GM19463 (cell line): ENCODE measurements around the gene FSD1L.

Source experiments
- ATAC-seq: cut with Tn5 transposase; IDR thresholded peaks from one replicate; pipeline ENCODE4 v1.9.1; 2021; ENCODE audit warnings: mild to moderate bottlenecking, moderate library complexity; ENCODE audit not compliant: unreplicated experiment

The FSD1L gene

DNA sequence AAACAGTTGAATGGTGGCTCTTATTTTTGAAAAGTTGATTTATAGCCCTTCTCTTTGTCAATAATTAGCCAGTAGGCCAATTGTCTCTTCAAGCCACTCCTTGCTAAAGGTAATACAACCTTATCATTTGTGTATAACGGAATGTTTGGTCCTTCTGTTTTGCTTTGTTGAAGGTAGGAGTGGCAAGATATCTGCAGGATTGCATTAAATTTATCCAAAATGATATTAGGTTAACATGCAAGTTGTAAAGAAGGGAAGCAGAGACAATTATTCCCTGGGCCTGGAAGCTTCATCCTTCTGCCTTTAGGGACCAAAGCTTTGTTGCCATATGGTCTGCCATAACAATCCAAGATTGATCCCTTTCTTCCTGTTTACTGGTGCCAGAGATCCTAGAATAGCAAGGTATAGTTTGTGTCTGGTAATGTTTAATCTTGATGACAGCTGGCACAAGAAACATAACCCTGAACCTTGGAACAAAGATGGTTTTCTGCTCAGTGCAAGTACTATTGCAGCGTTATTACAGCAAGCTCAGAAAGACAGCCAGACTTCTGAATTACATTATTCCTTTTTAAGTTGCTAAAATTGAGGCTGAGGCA lies 15.5 kb upstream of the FSD1L start:
- ATAC-seq = no peak

DNA sequence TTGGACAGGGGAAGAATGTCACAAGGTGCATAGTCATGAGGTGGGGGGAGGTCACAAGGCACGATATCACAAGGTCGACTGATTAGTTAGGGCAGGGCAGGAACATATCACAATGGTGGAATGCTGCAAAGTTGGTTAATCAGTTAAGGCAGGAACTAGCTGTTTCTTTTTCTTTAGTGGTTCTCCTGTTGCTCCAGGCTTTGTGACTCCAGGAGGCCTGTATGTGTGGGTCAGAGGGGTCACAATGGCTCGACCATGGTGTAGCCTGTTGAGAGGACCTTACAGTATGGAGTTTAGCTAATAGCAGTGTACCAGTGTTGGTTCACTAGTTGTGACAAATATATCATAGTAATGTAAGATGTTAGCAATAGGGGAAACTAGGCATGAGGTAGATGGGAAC lies 12.4 kb upstream of the FSD1L start:
- no peak for ATAC-seq

DNA sequence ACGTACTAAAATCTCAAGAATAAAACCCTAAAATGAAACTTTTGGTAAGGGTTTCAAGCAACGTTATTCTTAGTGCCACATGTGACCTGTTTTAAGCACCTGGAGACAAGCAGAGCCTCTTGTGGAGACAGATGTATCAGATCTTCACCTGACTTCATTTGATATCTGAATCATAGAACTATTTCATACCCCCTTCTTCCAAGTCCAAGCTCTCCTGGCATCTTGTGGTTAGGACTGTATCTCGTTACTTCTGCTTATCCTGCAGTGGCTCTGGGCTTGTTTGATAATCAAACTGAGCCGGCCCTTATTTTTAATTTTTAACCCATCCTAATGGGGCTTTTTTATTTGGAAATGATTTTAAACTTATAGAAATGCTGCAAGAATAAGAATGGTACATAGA lies 11.1 kb upstream of the FSD1L start:
- no peak for ATAC-seq

GRCh38 chr9:105437704-105438103 lies 10.1 kb upstream of the FSD1L start:
- no peak for ATAC-seq

- ATAC-seq = no peak
Measured at GRCh38 chr9:105438141-105438806, 9.6 kb upstream of the FSD1L start.

GRCh38 chr9:105439428-105439827 lies 8.4 kb upstream of the FSD1L start:
- no peak for ATAC-seq

GRCh38 chr9:105441616-105442160 lies 6.1 kb upstream of the FSD1L start:
- ATAC-seq = no peak

DNA sequence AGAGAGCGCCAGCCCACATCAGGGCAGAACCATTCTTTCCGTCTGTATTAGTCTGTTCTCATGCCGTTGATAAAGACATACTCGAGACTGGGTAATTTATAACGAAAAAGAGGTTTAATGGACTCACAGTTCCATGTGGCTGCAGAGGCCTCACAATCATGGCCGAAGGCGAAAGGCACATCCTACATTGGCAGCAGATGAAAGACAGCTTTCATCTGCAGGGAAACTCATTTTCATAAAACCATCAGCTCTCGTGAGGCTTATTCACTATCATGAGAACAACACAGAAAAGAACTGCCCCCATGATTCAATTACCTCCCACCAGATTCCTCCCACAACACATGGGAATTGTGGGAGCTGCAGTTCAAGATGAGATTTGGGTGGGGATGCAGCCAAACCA lies 4.7 kb upstream of the FSD1L start:
- ATAC-seq = no peak

DNA sequence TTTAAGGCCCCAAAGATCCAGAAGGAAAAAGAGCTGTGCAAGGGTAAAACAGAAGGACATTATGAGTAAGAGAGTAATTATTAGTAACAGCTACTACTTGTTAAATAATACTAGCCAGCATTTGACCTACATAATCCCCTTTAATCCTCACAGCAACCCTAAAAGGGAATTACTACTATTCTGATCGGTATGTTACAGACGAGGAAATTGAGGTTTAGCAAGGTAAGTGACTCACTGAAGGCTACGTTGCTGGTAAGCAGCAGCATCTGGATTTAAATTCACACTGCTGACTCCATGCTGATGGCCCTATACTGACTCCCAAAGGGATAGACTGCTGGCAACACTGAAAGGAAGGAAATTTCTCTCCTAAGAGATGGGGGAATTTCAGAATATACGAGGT lies 3.7 kb upstream of the FSD1L start:
- ATAC-seq = no peak

DNA sequence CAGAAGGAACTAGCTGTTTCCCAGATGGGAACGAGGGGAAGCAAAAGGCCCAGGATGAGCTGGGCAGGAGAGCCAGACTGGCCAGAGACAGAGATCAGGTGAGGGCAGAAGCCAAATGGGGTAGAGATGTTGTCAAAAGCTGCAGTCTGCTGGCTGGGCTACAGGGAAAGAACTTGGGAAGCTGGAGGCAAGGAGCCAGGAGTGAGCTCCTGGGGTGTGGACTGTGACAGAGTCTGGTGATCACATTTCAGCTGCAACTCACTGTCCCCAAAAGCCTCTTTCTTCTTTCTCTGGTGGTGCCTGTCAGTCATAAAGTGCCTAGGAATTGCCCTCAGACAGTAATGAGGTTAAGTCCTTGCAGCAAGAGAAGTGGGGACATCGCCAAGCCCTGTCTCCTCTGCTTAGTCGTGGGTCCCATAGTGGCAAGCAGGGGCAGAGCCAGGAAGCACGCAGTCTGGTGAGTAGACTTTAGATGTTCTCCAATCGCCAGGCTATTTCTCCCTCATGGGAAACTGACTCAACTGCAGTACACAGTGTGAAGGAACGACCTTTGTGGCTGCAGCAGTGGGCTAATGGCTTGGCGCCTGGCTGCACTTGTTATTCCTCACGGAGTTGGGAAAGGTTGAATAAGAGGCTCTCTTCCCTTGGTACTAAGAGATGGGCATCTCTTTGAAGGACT lies 2.5 kb upstream of the FSD1L start:
- ATAC-seq = no peak

DNA sequence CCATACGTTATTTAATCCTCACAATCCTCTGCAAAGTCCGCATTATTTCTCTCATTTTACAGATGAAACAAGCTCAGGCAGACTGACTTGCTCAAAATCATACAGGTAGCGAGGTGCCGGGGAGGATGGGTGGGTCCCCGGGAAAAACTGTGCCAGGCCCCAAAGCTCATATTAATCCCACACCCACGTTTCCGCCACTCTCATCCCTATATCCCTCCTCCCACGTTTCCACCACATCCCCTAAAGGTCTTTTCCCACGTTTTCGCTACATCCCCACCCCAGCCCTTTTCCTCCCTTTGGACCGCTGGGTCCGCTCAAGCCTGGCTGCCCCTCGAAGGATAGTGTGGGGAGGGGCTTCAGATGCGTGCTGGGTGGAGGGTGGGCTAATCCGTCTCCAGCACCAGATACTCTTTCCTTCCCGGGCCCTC lies 434 bp upstream of the FSD1L start:
- no peak for ATAC-seq

GRCh38 chr9:105449081-105449480 lies 1.2 kb downstream of the FSD1L start:
- no peak for ATAC-seq

GRCh38 chr9:105452185-105452584 lies 4.4 kb downstream of the FSD1L start:
- ATAC-seq = no peak

GRCh38 chr9:105455836-105456475 lies 8.1 kb downstream of the FSD1L start:
- ATAC-seq = no peak

DNA sequence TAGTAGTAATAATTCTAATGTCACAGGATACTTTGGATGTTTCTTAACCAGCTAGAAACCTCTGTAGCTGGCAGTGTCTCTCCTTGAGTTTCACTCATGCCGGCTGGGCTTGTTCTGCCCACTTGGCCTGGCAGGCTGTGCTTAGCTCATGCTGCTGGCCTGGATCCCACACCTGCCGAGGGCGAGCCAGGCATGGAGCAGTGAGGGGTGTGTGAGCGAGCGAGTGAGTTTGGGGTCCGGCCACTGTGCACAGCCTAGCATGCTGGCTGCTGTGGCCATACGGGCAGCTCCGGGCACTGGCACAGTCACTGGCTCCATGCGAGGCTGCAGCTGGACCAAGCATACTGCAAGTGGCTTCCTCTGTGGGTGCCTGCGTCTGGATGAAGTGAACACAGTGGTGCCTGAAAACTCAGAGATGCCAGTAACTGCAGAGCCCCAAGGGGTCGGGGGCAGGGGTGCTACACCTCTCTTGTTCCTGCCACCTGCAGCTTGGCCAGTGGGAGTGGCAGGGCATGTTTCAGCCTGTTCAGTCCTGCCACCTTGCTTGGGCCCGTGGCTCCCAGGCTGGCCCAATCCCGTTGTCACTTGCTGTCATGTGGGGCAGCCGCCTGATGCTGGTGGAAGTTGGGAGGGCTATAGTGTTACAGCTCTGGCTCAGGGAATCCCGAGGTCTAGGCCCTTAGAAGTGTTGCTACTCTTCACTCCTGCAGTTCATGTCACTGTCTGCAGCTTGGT lies 9.9 kb downstream of the FSD1L start:
- ATAC-seq = no peak

GRCh38 chr9:105458404-105458803 lies 10.6 kb downstream of the FSD1L start:
- no peak for ATAC-seq

DNA sequence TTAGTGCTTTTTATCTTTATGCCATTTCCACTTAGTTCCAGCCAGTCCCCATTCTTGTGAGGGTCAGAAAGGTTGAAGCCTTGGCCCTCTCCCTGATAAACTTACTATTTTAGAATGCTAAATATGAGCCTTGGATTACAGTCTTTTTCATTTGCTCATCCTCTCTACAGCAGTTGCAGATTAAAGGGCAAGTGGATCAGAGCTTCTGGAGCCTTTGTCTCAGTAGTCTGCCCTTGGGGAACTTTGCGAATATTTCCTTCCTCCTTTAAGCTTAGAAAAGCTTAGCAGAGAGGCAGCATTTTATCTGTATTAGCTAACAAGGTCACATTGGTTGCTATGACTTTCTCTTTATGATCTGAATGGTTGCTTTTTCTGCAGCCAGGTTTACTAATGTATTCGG lies 11.5 kb downstream of the FSD1L start:
- no peak for ATAC-seq

DNA sequence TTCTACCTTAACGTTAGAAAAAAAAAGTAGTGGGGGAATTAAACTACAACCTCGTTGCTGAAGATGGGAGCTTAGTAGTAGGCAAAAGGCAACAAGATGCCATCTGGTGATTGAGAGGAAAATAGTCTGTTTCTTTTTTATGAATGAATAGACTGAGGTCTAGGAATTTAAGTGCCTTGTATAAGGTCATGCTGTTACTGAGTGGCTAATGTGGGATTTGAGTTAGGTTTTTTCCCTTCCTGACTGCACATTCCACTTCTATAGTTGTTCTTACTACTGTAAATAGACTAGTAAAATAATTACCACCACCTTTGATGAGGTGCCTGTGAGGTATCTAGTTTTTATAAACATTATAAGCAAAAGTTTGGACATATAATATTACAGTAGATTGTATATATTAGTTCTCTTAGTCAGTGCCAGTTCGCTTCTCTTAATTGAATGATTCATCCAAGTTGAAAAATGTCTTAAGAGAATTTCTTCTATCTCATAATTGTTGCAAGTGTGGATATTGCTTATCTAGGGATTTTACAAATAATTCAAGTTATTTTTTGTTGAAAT lies 19.1 kb downstream of the FSD1L start:
- ATAC-seq = no peak

- ATAC-seq = no peak
Measured at GRCh38 chr9:105468875-105469274, 21.0 kb downstream of the FSD1L start.

DNA sequence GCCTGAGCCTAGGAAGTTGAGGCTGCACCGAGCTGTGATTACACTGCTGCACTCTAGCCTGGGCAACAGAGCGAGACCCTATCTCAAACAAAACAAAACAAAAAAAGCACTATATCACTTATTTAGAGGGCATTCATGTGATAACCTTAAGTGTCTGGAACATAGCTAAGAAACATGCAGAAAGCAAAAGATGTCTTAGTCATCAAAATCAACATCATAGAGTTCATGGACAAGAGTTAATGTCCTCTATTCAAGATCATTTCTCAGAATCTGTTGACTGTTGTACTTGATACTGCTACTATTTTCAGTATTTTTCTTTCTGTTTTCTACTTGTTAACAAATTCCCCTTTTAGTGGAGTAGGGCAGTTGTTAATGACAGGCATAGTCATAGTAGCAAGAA lies 25.4 kb downstream of the FSD1L start:
- ATAC-seq = no peak

DNA sequence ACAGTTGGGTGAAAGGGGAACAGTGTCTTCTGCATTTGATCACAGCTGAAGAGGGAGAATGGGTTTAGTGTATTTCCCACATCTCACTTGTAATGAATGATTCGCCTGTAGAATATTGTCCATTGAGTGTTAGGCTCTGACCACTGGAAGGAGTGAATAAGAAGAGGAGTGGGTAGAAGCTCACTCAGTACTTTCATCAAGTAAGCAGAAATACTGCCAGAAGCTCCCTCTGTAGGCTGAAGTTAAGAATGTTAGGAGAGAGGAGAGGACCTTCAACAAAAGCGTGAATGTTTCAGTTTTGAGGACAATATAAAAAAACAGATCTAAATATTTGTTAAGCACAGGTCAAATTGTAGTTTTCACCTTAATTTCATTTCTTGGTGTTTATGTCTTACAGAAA lies 27.5 kb downstream of the FSD1L start:
- ATAC-seq = no peak
